GM21723 (cell line): ENCODE results near the gene PRDM16.

Experiments used
- ATAC-seq: cut with Tn5 transposase; IDR thresholded peaks from one replicate; pipeline ENCODE4 v1.9.1; 2021; ENCODE audit warnings: mild to moderate bottlenecking, moderate library complexity; ENCODE audit not compliant: unreplicated experiment

Gene PRDM16

GRCh38 chr1:3174487-3175247, 105.7 kb downstream of the PRDM16 start:
- no peak for ATAC-seq

- ATAC-seq: no peak
These were observed 106.5 kb downstream of the PRDM16 start for GRCh38 chr1:3175486-3175885.

GRCh38 chr1:3176028-3176427, 107.0 kb downstream of the PRDM16 start:
- ATAC-seq: no peak

DNA sequence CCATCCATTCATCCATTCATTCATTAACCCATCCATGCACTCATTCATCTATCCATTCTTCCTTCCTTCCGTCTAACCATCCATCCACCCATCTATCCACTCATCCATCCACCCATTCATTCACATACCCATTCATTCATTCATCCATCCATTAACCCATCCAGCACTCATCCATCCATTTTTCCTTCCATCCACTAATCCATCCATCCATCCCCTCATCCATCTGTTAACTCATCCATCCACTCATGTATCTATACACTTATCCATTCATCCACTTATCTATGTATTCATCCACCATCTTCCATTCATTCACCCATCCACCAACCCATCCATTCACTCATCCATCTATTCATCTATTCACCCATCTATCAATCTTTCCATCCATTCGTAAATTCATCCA, 107.8 kb downstream of the PRDM16 start:
- ATAC-seq: no peak

GRCh38 chr1:3178279-3178678, 109.3 kb downstream of the PRDM16 start:
- ATAC-seq: no peak

DNA sequence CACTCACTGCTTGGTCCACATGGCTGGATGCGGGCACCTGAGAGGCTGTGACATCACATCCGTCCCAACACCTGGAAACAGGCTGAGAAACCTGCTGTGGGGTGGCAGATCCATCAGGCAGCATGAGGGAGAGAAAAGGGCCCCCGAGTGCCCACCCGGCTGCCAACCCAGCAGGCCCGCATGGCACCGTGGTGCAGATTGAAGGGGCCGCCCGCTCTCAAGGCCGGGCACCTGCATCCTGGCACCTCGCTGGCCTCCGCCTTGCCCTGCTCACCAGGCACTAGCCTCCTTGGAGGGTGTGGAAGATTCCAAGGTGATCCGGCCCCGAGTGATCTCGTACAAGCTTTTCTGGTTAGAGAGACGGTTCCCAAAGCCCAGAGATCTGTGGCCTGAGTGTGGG, 110.5 kb downstream of the PRDM16 start:
- no peak for ATAC-seq

- ATAC-seq: no peak
These were observed 111.9 kb downstream of the PRDM16 start for GRCh38 chr1:3180915-3181314.

DNA sequence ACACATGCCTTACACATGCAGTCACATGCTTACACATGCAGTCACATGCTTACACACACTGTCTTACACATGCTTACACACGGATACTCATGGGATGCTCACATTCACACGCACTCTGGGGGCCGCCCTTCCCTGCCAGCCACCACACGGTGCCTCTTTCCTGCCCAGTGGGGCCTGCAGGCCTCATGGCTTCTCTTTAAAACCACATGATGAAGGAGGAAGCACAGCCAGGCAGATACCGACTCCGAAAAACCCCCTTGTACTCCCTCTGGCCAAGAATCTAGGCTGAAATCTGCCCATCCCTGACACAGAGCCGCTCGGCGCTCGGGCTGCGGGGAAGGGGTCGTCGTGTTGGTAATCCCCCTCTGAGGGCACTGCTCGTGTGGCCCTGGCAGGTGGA, 113.0 kb downstream of the PRDM16 start:
- ATAC-seq: no peak

- ATAC-seq: no peak
These were observed 114.4 kb downstream of the PRDM16 start for GRCh38 chr1:3183411-3183810.

GRCh38 chr1:3183813-3184212, 114.8 kb downstream of the PRDM16 start:
- ATAC-seq: no peak

DNA sequence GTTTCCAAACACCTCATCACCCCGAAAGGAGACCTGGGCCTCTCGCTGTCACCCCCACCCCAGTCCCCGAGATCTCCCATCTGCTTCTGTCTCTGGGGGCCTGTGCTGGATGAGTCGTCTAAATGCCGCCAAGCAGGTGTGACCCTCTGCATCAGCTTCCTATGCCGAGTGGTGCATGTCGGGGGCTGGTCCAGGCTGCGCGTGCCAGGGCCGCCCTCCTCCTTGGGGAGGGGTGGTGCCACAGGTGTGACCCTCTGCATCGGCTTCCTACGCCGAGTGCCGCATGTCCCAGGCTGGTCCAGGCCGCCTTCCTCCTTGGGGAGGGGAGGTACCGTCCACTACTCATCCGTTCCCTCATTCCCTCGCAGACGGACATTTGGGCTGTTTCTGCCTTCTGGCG, 115.7 kb downstream of the PRDM16 start:
- ATAC-seq: no peak

DNA sequence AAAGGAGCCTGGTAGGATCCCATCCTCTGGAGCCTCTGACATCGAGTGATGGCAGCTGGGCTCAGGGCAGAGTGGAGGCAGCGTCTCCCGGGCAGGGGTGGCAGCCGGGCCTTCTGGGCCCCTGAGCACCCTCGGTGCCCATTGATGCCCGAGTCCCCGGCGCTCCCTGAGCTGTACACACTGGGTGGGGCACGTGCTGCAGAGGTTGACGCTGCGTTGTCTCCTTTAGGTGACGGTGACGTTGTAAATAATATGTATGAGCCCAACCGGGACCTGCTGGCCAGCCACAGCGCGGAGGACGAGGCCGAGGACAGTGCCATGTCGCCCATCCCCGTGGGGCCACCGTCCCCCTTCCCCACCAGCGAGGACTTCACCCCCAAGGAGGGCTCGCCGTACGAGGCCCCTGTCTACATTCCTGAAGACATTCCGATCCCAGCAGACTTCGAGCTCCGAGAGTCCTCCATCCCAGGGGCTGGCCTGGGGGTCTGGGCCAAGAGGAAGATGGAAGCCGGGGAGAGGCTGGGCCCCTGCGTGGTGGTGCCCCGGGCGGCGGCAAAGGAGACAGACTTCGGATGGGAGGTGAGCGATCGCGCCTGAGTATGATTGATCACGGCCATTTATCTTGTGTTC, 117.0 kb downstream of the PRDM16 start:
- ATAC-seq: no peak

DNA sequence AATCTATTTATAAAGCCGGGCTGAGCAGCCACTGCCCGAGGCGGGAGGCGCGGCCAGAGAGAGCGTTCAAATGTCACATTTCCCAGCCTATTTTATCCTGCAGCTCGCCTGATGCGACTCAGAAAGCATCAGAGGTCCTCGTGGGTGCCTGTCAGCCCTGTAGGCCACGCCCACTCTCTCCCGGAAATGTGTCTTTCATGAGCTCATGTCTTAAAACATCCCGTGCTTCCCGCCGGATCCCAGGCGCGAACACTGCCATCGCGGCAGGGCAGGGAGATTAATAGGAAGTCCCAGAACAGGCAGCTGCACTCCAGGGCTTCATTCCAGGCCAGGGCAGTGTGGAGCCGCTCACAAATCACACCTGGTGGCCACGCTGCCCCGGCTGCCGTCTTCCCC, 117.5 kb downstream of the PRDM16 start:
- no peak for ATAC-seq

GRCh38 chr1:3187415-3188149, 118.6 kb downstream of the PRDM16 start:
- no peak for ATAC-seq

- ATAC-seq: no peak
These were observed 119.4 kb downstream of the PRDM16 start for GRCh38 chr1:3188150-3188971.

DNA sequence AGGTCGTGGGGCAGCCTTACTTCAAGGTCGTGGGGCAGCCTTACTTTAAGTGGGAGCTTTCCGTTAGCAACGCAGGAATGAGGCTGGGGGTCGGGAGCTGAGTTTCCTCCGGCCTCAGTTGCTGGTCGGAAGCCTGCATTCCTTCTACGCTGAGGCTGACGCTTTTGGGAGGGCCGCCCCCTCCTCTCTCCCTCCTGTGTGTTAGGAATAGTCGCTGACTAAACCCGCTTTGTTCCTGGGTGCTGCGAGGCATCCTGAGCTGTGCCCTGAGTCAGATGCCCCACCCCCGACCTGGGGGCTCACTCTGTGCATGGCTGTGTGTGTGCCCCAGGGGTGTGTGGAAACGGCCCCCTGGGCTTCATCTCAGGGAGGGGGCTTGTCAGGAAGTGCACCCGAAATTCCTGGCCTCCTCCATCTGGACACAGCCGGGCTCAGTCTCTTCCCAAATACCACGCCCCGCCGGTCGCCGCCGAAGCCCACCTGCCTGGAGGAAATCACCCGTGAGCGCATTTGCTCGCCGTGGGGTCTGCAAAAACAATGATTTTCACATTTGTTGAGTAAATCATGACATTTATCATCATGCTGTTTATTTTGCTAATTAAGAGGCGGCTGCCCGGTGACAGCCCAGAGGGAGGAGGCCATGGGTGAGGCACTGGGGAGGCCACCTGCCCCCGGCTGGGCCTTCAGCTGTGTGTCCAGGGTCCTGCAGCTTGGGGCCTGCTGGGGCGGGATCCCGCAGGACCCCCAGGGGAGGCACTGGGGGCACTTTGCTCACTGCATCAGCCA, 121.4 kb downstream of the PRDM16 start:
- no peak for ATAC-seq

- no peak for ATAC-seq
These were observed 123.4 kb downstream of the PRDM16 start for GRCh38 chr1:3192361-3192760.

DNA sequence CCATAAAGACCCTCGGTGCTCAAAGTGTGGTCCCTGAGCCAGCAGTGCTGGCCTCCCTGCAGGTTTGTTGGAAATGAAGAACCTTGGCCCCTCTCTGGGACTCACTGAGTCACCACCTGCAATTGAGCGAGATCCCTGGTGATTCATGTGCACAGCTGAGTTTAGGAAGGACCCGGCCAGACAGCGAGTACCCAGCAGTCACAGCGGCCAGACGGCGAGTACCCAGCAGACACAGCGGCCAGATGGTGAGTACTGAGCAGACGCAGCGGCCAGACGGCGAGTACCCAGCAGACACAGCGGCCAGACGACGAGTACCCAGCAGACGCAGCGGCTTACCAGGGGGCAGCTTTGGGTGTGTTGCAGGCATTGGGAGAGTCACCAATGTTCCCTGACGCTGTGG, 123.8 kb downstream of the PRDM16 start:
- ATAC-seq: no peak

GRCh38 chr1:3193811-3194210, 124.8 kb downstream of the PRDM16 start:
- no peak for ATAC-seq

GRCh38 chr1:3194760-3195479, 125.9 kb downstream of the PRDM16 start:
- no peak for ATAC-seq
